NOMO-1 (cell line): ENCODE measurements around the gene SH2D1B.
A peak's percentile ranks its signal among the peaks of the same experiment; 100 is the strongest.

Experiments used
- DNase-seq, 2 experiments: peaks; one replicate each; lab custom pipeline; 2025; ENCODE audit not compliant: unreplicated experiment in 2 of 2; lab: John Stamatoyannopoulos, UW

SH2D1B gene

DNA sequence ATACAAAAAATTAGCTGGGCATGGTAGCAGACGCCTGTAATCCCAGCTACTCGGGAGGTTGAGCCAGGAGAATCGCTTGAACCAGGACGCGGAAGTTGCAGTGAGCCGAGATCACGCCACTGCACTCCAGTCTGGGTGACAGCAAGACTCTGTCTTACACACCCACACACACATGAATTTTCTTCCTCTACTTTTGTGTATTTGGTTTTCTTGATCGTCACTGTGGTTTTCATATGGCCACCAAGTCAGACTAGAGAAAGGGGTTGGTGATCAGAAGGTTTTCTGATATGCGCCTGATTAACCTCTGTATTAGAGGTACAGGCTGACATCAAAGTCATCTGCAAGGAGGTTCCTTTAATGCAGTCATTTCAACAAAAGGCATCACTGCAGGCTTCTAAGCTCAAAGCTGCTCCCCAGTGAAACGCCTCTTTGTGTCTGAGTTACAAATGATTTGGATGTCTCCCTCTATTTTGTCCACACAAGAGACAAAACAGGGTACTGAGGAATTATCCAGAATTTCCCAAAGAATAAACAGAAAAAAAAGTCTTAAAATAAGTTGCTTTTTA lies 11.1 kb downstream of the SH2D1B start:
- no peak for DNase-seq

- DNase-seq: no peak
These were observed 12.8 kb downstream of the SH2D1B start for GRCh38 chr1:162398999-162399580.

GRCh38 chr1:162397943-162398560 lies 13.9 kb downstream of the SH2D1B start:
- no peak for DNase-seq

- DNase-seq: no peak
These were observed 14.9 kb downstream of the SH2D1B start for GRCh38 chr1:162397039-162397448.

GRCh38 chr1:162396201-162396906 lies 15.6 kb downstream of the SH2D1B start:
- no peak for DNase-seq

DNA sequence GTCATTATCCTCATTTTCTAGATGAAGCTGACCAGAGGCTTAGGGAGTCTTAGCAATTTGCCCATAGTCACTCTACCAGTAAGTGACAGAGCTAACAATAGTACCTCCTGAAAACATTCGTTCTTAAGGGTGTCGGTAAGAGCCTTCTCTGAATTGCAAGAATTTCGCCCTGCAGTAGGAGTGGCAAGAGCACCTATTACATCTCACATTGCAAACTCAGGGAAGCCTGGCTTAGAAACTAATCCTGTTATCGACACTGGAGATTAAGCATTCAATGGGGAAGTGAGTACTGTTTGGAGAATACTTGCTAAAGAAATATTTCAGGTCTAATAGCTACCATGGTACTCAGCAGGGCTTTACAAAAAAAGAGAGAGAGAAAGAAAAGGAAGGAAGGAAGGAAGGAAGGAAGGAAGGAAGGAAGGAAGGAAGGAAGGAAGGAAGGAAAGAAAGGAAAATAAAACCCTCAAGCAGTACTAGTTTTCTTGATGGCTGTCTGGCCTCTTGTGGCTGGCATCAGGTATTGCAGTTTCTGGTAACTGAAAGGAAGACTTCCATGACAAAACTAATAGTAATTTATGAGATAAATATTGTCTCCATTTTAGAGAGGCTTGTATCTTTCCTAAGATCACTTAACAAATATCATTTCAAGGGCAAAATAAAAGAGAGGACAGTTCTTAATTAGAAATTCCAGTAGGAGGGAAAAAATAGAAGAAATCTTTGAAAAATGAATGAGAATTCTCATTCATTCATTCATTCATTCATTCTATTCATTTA lies 20.0 kb downstream of the SH2D1B start:
- peak; percentile 10 to 38 for DNase-seq

- no peak for DNase-seq
These were observed 21.3 kb downstream of the SH2D1B start for GRCh38 chr1:162390396-162391185.

- DNase-seq: no peak
These were observed 22.0 kb downstream of the SH2D1B start for GRCh38 chr1:162389971-162390370.

GRCh38 chr1:162389021-162389818 lies 22.7 kb downstream of the SH2D1B start:
- no peak for DNase-seq

DNA sequence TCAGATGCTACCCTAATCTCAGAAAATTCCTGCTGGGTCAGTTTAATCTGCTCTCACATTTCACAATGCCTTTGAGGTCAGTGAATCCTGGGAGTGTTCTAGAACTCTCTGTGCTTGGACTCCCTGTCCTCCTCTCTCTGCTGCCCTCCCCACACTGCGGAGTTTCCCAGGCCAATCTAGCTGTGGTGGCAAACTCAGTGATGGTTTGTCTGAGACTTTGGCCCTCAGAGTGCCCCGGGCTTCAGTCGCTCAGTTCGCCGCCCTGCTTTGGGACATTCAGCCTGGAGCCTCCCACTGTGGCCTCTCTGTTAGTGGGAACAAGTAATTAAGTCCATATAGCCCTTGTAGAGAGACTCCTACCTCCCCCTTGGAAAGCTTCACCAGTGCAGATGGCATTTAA lies 23.3 kb downstream of the SH2D1B start:
- DNase-seq: no peak

GRCh38 chr1:162388083-162388594 lies 23.8 kb downstream of the SH2D1B start:
- no peak for DNase-seq

DNA sequence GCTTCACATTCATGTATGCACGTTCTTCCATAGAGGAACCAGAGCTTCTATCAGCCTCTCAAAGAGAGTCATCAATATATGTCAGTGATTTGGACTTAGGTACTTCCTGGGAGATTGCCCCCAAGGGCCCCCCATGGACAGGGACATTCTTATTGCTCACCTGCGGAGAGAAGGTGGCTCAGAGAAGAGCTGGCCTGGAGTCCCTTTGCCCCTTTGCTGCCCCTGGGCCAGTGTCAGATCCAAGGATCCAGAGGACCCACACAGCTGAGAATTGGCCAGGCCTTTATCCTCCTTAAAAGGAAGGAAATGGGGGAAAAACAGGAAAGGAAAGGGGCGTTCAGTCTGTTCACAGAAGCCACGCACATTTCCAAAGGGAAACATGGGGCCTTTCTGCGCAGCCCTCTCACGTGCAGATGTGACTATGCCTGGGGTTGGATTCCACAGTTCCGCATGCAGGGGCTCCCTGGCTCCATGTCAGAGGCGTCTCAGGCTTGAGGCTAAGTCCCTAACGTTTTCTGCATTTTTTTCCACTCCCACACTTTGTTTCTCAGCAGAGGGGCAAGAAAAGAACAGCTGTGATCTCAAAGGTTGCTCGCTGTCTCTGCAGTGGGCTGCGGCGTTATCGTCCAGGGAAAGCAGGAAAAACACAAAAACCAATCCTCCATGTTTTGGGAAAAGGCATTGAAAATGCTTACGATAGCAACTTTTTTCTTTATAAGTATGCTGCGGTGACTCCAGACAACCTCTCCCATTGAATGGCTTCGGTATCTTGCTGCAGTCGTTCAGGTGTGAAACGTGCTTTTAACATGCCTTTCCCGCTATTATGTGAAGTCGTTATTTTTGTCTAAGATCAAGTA lies 24.5 kb downstream of the SH2D1B start:
- DNase-seq: no peak

DNA sequence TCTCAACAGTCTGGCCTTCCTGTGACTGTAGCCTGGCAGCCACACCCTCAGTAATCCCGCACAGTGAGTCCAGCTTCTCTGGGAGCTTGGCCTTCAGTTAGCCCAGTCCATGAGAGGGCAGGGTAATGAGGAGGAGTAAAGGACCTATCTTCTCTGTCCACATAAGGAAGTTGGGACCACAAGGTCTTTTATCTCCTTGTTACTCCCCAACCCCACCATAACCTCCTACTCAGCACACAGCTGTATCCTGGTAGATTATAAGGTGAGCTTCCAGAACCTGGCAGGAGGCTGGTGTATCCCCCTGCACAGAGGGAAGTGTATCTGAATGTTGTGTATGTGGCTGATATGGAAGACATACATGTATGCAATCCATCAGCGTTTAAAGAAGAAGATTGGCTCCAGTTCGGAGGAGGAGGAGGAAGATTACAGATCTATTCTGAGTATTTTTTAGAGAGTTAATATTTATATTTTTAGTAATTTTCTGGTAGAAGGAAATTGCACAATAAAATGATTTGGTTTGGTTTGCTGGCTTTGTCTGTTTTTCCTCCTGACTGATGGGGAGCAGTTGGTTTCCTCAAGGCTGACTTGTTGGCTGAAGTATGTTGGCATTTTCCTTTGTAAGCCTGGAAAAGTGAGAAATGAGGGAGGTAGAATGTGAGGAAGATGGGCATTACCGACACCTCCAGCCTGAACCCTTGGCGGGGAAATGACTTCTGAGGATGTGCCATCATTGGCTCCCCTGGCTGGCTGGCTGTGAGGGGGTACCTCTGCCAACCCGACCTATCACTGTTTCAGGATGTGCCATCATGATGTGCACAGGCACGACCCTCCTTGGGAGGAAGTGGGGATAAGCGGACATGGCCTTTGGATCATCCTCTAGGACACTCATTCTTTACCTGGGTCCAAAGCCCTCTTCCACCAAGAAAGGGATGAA lies 25.4 kb downstream of the SH2D1B start:
- DNase-seq: no peak

GRCh38 chr1:162385702-162386101 lies 26.2 kb downstream of the SH2D1B start:
- no peak for DNase-seq

GRCh38 chr1:162385280-162385623 lies 26.7 kb downstream of the SH2D1B start:
- no peak for DNase-seq

DNA sequence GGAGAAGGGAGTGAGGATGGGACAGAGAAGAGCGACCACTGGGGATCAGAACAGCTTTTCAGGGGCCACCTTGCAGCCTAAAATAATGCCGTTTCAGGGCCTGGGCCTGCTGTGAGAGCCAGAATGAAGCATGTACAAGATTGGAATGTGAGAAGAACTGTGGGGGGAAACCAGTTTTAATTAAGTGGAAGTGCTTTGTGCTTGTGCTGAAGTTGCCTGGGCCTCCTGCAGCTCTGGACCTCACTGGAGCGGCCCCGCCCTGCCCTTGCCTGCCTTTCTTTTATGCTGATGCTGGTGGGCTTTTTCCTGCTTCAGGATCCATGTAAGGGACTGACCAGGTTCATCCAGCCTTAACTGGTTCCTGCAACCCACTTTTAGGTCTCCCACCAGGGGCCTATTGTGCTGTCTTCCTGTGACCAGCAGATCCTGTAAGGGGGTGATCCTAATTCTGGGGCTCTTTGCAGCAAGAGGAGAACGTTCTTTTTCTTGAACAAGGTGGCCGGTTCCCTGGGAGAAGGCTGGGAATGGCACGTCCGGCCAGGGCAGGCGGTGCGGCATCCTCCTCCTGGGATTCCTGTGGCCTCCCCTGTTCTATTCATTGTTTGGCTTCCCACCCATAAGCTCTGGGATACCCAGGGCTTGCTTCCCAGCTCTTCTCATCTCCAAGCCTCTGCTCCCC lies 27.2 kb downstream of the SH2D1B start:
- no peak for DNase-seq

DNA sequence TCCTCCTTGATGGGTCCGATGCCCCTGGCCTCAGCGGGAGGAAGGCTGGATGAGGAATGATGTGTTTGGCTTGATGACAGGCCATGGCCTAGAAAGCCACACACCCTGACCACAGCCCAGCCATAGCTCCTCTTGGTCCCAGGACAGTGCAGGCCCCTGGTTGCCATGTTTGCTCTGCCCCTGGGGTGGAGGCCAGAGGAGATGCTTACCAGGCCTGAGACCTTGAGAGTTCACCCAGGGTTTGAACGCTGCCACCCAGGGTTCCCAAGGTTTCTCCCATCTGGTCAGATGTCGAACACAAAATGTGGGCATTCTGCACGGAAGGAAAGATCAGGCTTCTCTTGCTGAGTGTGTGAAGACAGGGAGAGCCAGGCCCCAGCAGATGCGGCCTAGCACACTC lies 27.8 kb downstream of the SH2D1B start:
- DNase-seq: no peak
